ENCODE measurements around the gene EFNB3.

DNA sequence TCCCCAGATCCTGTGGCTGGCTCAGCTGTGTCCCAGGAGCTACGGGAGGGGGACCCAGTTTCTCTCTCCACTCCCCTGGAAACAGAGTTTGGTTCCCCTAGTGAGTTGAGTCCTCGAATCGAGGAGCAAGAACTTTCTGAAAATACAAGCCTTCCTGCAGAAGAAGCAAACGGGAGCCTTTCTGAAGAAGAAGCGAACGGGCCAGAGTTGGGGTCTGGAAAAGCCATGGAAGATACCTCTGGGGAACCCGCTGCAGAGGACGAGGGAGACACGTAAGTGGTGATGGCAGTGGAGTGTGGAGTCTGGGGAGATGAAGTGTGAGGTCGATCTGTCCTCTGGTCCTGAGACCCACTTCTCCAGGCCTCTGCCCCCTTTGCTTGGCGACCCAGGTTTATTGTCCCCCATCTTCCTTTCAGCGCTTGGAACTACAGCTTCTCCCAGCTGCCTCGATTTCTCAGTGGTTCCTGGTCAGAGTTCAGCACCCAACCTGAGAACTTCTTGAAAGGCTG is 16.1 kb upstream of the EFNB3 start:
- TF ChIP-seq POLR2A (IDR thresholded peaks at IDR 0.05) (no peak), EP300 (IDR thresholded peaks at IDR 0.05) (no peak)
- TF ChIP-seq, protein P1, sequence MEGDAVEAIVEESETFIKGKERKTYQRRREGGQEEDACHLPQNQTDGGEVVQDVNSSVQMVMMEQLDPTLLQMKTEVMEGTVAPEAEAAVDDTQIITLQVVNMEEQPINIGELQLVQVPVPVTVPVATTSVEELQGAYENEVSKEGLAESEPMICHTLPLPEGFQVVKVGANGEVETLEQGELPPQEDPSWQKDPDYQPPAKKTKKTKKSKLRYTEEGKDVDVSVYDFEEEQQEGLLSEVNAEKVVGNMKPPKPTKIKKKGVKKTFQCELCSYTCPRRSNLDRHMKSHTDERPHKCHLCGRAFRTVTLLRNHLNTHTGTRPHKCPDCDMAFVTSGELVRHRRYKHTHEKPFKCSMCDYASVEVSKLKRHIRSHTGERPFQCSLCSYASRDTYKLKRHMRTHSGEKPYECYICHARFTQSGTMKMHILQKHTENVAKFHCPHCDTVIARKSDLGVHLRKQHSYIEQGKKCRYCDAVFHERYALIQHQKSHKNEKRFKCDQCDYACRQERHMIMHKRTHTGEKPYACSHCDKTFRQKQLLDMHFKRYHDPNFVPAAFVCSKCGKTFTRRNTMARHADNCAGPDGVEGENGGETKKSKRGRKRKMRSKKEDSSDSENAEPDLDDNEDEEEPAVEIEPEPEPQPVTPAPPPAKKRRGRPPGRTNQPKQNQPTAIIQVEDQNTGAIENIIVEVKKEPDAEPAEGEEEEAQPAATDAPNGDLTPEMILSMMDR (IDR thresholded peaks at IDR 0.05): no peak

All from suprapubic skin (tissue), 3 donors.